HepG2 (cell line): ENCODE results near the gene NELL1. TPM values are rescaled to one million over a fixed set of nuclear protein-coding genes. Genes with fewer than 3 reads are reported as not detected.

ENCODE experiments used
- ATAC-seq: fragments of 200-7000 bp; cut with Tn5 transposase; 3 replicates; pipeline ENCODE4 v1.9.1; 2020; ENCODE audit warnings: mild to moderate bottlenecking, moderate library complexity
- BruUV-seq: library from RNA; stranded (reverse); fragments of 400-500 nt; replicated peaks from 2 replicates; lab custom pipeline; 2021; lab: Mats Ljungman, UMichigan
- CTCF ChIA-PET: fragments of 300-600 bp; formaldehyde crosslinking; extraction: SDS; loops from one replicate; lab custom pipeline; 2021; ENCODE audit warnings: low total read pairs, inconsistent platforms, low intra/inter-chr PET ratio; lab: Yijun Ruan, JAX
- POLR2A ChIA-PET: fragments of 350-600 bp; sonication (Branson Sonifier 250); formaldehyde crosslinking; loops from one replicate; lab custom pipeline; 2020; ENCODE audit warnings: antibody characterized with exemption, inconsistent platforms; lab: Yijun Ruan, JAX
- DNase-seq: peaks from one replicate; pipeline ENCODE4 v3.0.0-alpha.2; 2015; ENCODE audit warnings: low spot score
- FAIRE-seq: peaks from 3 replicates; lab custom pipeline; 2011; peaks lifted over from hg19 to GRCh38; lab: Jason Lieb, UNC
- H2AFZ ChIP-seq: one replicate; pipeline ENCODE4 v1.6.1; 2011; ENCODE audit warnings: low read length, inconsistent platforms
- H3K27ac ChIP-seq: fragments of 300-600 bp; 3 replicates; pipeline ENCODE4 v1.8.0; 2011; ENCODE audit warnings: mixed run types, mild to moderate bottlenecking, mixed read lengths, low read length, inconsistent platforms; ENCODE audit not compliant: insufficient read depth; ENCODE audit errors: extremely low read length
- H3K27me3 ChIP-seq, 2 experiments: fragments of 200-600 bp in 1 of 2; 2 replicates in 1 of 2; 3 replicates in 1 of 2; pipeline versions ENCODE4 v1.6.0 to v1.8.0; 2011; ENCODE audit warnings: low read length in 2 of 2, mild to moderate bottlenecking in 2 of 2, moderate library complexity in 2 of 2, inconsistent platforms in 1 of 2; ENCODE audit not compliant: insufficient read depth in 2 of 2, control insufficient read depth in 1 of 2
- H3K36me3 ChIP-seq, 2 experiments: fragments of 200-600 bp in 1 of 2; replicated peaks in 1 of 2; 2 replicates in 1 of 2; 3 replicates in 1 of 2; pipeline versions ENCODE4 v1.5.1 to v1.8.0; 2011; ENCODE audit warnings: low read length in 2 of 2, inconsistent platforms in 1 of 2; ENCODE audit not compliant: insufficient read depth in 2 of 2, control insufficient read depth in 1 of 2
- H3K4me1 ChIP-seq: 2 replicates; pipeline ENCODE4 v1.5.1; 2012; ENCODE audit warnings: low read length, inconsistent platforms; ENCODE audit not compliant: insufficient read depth
- H3K4me2 ChIP-seq: 2 replicates; pipeline ENCODE4 v1.6.0; 2011; ENCODE audit warnings: low read depth, low read length, inconsistent platforms
- H3K4me3 ChIP-seq, 3 experiments: fragments of 200-600 bp in 1 of 3; sonication (generic), shearing (Covaris generic) in 1 of 3; replicated peaks in 1 of 3; 2 replicates each; pipeline ENCODE4 v1.5.1; 2011 to 2016; ENCODE audit warnings: low read length in 3 of 3, inconsistent platforms in 2 of 3, low read depth in 2 of 3, mild to moderate bottlenecking in 2 of 3, control low read depth in 1 of 3, mixed read lengths in 1 of 3; ENCODE audit not compliant: insufficient read depth in 1 of 3
- H3K79me2 ChIP-seq: one replicate; pipeline ENCODE4 v1.6.1; 2011; ENCODE audit warnings: low read length, inconsistent platforms; ENCODE audit not compliant: insufficient read depth
- H3K9ac ChIP-seq: 2 replicates; pipeline ENCODE4 v1.6.0; 2011; ENCODE audit warnings: mild to moderate bottlenecking, low read depth, low read length, inconsistent platforms; ENCODE audit not compliant: insufficient read depth
- H3K9me3 ChIP-seq: 2 replicates; pipeline ENCODE4 v1.5.1; 2012; ENCODE audit warnings: mild to moderate bottlenecking, low read length
- H4K20me1 ChIP-seq: 2 replicates; pipeline ENCODE4 v1.6.0; 2011; ENCODE audit warnings: inconsistent platforms, mild to moderate bottlenecking, low read length, moderate library complexity; ENCODE audit not compliant: insufficient read depth
- AKAP8 ChIP-seq: sonication (generic); formaldehyde crosslinking; IDR thresholded peaks from 2 replicates; pipeline ENCODE4 v1.5.1; 2020; ENCODE audit warnings: mild to moderate bottlenecking, missing genetic modification reagents
- FOSL2 ChIP-seq: sonication (generic); formaldehyde crosslinking; IDR thresholded peaks from 2 replicates; pipeline ENCODE4 v1.4.0; 2020; ENCODE audit warnings: missing genetic modification reagents
- GABPA ChIP-seq, 2 experiments: IDR thresholded peaks; 2 replicates each; pipeline ENCODE4 v1.6.1; 2011 to 2016; ENCODE audit warnings: low read depth in 2 of 2, low read length in 1 of 2, missing biosample characterization in 1 of 2, missing genetic modification characterization in 1 of 2
- PITX1 ChIP-seq: sonication (generic); formaldehyde crosslinking; IDR thresholded peaks from 2 replicates; pipeline ENCODE4 v1.5.1; 2020; ENCODE audit warnings: mild to moderate bottlenecking, missing genetic modification reagents
- SP5 ChIP-seq: IDR thresholded peaks from 2 replicates; pipeline ENCODE4 v1.6.1; 2016; ENCODE audit warnings: low read depth, borderline replicate concordance
- TGIF2 ChIP-seq: IDR thresholded peaks from 2 replicates; pipeline ENCODE4 v1.6.1; 2016; ENCODE audit warnings: control low read depth, missing compliant biosample characterization
- ZNF850 ChIP-seq: sonication (generic); formaldehyde crosslinking; conservative IDR thresholded peaks from 2 replicates; pipeline ENCODE4 v1.9.0; 2021; ENCODE audit warnings: mild to moderate bottlenecking, missing genetic modification reagents
- ZNF883 ChIP-seq: sonication (generic); formaldehyde crosslinking; IDR thresholded peaks from 2 replicates; pipeline ENCODE4 v1.5.1; 2020; ENCODE audit warnings: mild to moderate bottlenecking, missing genetic modification reagents; ENCODE audit errors: not compliant biosample characterization
- WGBS: methylation state at CpG from one replicate; pipeline ENCODE4 v1.1.6; 2017; ENCODE audit warnings: low lambda C conversion rate; 5-methylcytosine and 5-hydroxymethylcytosine counted together
- in situ Hi-C: cut with HindIII; loops from 2 replicates; pipeline ENCODE4 v1.10.0; 2017; ENCODE audit warnings: low pct_unique_long_range_greater_than_20kb; ENCODE audit not compliant: extremely low pct_ligation_motif_present
- intact Hi-C: fragments of 100-400 bp; cut with micrococcal nuclease; formaldehyde crosslinking; loops from one replicate; pipeline ENCODE4 v1.10.0; 2022; ENCODE audit not compliant: unreplicated experiment
- polyA plus RNA-seq, 8 experiments: library from polyadenylated mRNA; depleted of rRNA in 3 of 8; stranded (reverse) in 7 of 8; unstranded in 1 of 8; fragments of >200 nt; fragmentation: Illumina TruSeq in 4 of 8; extraction: Trizol in 4 of 8; gene quantifications; 2 replicates each; pipeline versions ENCODE4 v1.2.1 to v1.2.3, GENCODE V29; 2011 to 2016; ENCODE audit warnings: low read depth in 4 of 8, missing spikeins in 1 of 8, mixed read lengths in 1 of 8; ENCODE audit not compliant: insufficient read depth in 1 of 8
- total RNA-seq, 5 experiments: library from RNA; depleted of rRNA; stranded (reverse); fragments of >200 nt; fragmentation: Illumina TruSeq; extraction: Trizol; gene quantifications; 2 replicates each; pipeline ENCODE4 v1.2.3, GENCODE V29; 2016; ENCODE audit warnings: low read depth in 1 of 5
- TF ChIP-seq, protein P1 (sequence below): sonication (generic); formaldehyde crosslinking; IDR thresholded peaks from 2 replicates; pipeline ENCODE4 v1.4.0; 2020; ENCODE audit warnings: missing genetic modification reagents
- TF ChIP-seq, protein P2 (sequence below): sonication (generic); formaldehyde crosslinking; IDR thresholded peaks from 2 replicates; pipeline ENCODE4 v1.4.0; 2020; ENCODE audit warnings: missing genetic modification reagents
- TF ChIP-seq, protein P3 (sequence below): sonication (generic); formaldehyde crosslinking; IDR thresholded peaks from 2 replicates; pipeline ENCODE4 v1.5.0; 2020; ENCODE audit warnings: missing genetic modification reagents, mild to moderate bottlenecking, borderline replicate concordance
- TF ChIP-seq, protein P4 (sequence below): sonication (generic); formaldehyde crosslinking; IDR thresholded peaks from 2 replicates; pipeline ENCODE4 v1.5.1; 2020; ENCODE audit warnings: mild to moderate bottlenecking, missing genetic modification reagents, borderline replicate concordance

NELL1 gene
- total and polyA plus RNA-seq, 2 of the 13 experiments (the other 11 are each of a cell fraction or from before 2014, with no cell fraction given): not detected

DNA sequence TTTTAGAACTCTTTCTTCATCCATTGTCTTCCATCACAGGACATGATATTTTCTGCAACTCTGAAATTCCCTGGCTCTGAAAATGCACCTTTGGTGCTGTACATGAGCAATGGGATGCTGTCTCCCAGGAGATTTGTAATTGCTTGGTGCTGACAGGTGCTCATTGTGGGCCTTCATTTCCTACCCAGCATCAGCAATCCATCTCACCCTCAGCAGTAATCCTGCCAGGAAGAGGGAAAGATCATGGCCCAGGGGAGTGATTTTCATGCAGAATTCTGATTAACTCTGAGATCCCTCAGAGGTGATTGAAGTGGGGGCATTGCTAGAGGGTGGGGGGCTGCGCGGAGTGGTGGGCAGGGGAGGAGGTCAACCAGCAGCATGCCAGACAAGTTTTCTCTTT, 651.7 kb downstream of the NELL1 start:
- no peaks in the 10 kb centered on the region for H3K79me2 ChIP-seq
- no peak overlapping the region for H2AFZ ChIP-seq
- H3K4me3 ChIP-seq: no peak overlapping the region
- H3K36me3 ChIP-seq: no peaks in the 10 kb centered on the region
- no peaks in the 10 kb centered on the region for H3K27me3 ChIP-seq
- CTCF ChIA-PET: no interaction called here
- no TSS peak for BruUV-seq
- H3K4me1 ChIP-seq: no peaks in the 10 kb centered on the region
- H3K9me3 ChIP-seq: no peaks in the 10 kb centered on the region
- in situ Hi-C loops: no loop called here
- 0% methylated on average over 2 of the region's 2 CpGs for WGBS
- POLR2A ChIA-PET: no interaction called here
- H3K9ac ChIP-seq: no peak overlapping the region
- no peaks in the 10 kb centered on the region for H4K20me1 ChIP-seq
- DNase-seq (no peak), ATAC-seq (no peak), FAIRE-seq (no peak)
- no peak overlapping the region for H3K4me2 ChIP-seq
- intact Hi-C loops: no loop called here
- no peak overlapping the region for H3K27ac ChIP-seq
- TF ChIP-seq GABPA (IDR thresholded peaks at IDR 0.05; ENCODE audit: low read depth, low read length): no peak
- TF ChIP-seq GABPA (CRISPR knock-in tag; IDR thresholded peaks at IDR 0.05; ENCODE audit: low read depth): no peak
- no peak for TF ChIP-seq PITX1 (CRISPR knock-in tag)
- no peak for TF ChIP-seq AKAP8 (CRISPR knock-in tag)
- TF ChIP-seq ZNF850 (CRISPR knock-in tag): no peak
- TF ChIP-seq FOSL2: no peak
- TF ChIP-seq, protein P1, sequence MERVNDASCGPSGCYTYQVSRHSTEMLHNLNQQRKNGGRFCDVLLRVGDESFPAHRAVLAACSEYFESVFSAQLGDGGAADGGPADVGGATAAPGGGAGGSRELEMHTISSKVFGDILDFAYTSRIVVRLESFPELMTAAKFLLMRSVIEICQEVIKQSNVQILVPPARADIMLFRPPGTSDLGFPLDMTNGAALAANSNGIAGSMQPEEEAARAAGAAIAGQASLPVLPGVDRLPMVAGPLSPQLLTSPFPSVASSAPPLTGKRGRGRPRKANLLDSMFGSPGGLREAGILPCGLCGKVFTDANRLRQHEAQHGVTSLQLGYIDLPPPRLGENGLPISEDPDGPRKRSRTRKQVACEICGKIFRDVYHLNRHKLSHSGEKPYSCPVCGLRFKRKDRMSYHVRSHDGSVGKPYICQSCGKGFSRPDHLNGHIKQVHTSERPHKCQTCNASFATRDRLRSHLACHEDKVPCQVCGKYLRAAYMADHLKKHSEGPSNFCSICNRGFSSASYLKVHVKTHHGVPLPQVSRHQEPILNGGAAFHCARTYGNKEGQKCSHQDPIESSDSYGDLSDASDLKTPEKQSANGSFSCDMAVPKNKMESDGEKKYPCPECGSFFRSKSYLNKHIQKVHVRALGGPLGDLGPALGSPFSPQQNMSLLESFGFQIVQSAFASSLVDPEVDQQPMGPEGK (CRISPR knock-in tag): no peak
- TF ChIP-seq, protein P2, sequence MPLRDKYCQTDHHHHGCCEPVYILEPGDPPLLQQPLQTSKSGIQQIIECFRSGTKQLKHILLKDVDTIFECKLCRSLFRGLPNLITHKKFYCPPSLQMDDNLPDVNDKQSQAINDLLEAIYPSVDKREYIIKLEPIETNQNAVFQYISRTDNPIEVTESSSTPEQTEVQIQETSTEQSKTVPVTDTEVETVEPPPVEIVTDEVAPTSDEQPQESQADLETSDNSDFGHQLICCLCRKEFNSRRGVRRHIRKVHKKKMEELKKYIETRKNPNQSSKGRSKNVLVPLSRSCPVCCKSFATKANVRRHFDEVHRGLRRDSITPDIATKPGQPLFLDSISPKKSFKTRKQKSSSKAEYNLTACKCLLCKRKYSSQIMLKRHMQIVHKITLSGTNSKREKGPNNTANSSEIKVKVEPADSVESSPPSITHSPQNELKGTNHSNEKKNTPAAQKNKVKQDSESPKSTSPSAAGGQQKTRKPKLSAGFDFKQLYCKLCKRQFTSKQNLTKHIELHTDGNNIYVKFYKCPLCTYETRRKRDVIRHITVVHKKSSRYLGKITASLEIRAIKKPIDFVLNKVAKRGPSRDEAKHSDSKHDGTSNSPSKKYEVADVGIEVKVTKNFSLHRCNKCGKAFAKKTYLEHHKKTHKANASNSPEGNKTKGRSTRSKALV (CRISPR knock-in tag): no peak
- TF ChIP-seq SP5: no peak
- TF ChIP-seq, protein P3, sequence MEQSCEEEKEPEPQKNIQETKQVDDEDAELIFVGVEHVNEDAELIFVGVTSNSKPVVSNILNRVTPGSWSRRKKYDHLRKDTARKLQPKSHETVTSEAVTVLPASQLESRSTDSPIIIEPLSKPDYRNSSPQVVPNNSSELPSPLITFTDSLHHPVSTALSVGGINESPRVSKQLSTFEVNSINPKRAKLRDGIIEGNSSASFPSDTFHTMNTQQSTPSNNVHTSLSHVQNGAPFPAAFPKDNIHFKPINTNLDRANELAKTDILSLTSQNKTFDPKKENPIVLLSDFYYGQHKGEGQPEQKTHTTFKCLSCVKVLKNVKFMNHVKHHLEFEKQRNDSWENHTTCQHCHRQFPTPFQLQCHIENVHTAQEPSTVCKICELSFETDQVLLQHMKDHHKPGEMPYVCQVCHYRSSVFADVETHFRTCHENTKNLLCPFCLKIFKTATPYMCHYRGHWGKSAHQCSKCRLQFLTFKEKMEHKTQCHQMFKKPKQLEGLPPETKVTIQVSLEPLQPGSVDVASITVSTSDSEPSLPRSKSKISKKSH (CRISPR knock-in tag): no peak
- no peak for TF ChIP-seq TGIF2
- no peak for TF ChIP-seq ZNF883 (CRISPR knock-in tag)
- TF ChIP-seq, protein P4, sequence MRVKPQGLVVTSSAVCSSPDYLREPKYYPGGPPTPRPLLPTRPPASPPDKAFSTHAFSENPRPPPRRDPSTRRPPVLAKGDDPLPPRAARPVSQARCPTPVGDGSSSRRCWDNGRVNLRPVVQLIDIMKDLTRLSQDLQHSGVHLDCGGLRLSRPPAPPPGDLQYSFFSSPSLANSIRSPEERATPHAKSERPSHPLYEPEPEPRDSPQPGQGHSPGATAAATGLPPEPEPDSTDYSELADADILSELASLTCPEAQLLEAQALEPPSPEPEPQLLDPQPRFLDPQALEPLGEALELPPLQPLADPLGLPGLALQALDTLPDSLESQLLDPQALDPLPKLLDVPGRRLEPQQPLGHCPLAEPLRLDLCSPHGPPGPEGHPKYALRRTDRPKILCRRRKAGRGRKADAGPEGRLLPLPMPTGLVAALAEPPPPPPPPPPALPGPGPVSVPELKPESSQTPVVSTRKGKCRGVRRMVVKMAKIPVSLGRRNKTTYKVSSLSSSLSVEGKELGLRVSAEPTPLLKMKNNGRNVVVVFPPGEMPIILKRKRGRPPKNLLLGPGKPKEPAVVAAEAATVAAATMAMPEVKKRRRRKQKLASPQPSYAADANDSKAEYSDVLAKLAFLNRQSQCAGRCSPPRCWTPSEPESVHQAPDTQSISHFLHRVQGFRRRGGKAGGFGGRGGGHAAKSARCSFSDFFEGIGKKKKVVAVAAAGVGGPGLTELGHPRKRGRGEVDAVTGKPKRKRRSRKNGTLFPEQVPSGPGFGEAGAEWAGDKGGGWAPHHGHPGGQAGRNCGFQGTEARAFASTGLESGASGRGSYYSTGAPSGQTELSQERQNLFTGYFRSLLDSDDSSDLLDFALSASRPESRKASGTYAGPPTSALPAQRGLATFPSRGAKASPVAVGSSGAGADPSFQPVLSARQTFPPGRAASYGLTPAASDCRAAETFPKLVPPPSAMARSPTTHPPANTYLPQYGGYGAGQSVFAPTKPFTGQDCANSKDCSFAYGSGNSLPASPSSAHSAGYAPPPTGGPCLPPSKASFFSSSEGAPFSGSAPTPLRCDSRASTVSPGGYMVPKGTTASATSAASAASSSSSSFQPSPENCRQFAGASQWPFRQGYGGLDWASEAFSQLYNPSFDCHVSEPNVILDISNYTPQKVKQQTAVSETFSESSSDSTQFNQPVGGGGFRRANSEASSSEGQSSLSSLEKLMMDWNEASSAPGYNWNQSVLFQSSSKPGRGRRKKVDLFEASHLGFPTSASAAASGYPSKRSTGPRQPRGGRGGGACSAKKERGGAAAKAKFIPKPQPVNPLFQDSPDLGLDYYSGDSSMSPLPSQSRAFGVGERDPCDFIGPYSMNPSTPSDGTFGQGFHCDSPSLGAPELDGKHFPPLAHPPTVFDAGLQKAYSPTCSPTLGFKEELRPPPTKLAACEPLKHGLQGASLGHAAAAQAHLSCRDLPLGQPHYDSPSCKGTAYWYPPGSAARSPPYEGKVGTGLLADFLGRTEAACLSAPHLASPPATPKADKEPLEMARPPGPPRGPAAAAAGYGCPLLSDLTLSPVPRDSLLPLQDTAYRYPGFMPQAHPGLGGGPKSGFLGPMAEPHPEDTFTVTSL: no peak
